ENCODE results near the gene RBM38.

- no peak for TF ChIP-seq CTCF (IDR thresholded peaks at IDR 0.05; ENCODE audit: low read length)
- TF ChIP-seq EZH2phosphoT487 (IDR thresholded peaks at IDR 0.05; ENCODE audit: low read length), result no peak
- no peak for TF ChIP-seq EZH2 (optimal IDR thresholded peaks at IDR 0.05; ENCODE audit: low read depth, low read length)
Measured at GRCh38 chr20:57439432-57439831, 48.2 kb downstream of the RBM38 start.
